Hepatocyte (in vitro differentiated cells): ENCODE results near the gene CACNA1C.

Source experiments
- EZH2 ChIP-seq: fragments of 200-600 bp; sonication (generic); IDR thresholded peaks from 2 replicates; pipeline ENCODE4 v1.6.1; 2016; ENCODE audit warnings: antibody characterized with exemption, mild to moderate bottlenecking, borderline replicate concordance
- TF ChIP-seq, protein P1 (sequence below): fragments of 200-600 bp; sonication (generic); IDR thresholded peaks from 2 replicates; pipeline ENCODE4 v1.5.1; 2016; ENCODE audit warnings: antibody characterized with exemption, mild to moderate bottlenecking; ENCODE audit not compliant: poor library complexity

DNA sequence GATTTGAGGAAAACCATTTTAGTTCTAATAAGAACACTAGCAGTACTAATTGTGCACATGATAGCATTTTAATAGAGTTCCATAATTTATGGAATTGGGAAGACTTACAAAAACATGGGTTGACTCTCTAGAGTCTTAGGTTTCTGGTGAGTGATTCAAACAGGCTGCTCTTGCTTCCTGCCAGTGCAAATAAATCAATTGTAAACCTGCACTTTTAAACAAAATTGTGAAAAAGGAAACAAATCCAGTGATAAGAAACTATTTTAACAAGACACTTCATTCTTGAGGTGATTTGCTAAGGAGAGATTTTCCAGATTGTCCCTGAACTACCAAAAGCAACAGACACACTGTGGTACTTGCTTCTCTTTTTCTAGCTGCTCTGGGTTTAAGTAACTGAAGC is 112.2 kb downstream of the CACNA1C start:
- TF ChIP-seq, protein P1, sequence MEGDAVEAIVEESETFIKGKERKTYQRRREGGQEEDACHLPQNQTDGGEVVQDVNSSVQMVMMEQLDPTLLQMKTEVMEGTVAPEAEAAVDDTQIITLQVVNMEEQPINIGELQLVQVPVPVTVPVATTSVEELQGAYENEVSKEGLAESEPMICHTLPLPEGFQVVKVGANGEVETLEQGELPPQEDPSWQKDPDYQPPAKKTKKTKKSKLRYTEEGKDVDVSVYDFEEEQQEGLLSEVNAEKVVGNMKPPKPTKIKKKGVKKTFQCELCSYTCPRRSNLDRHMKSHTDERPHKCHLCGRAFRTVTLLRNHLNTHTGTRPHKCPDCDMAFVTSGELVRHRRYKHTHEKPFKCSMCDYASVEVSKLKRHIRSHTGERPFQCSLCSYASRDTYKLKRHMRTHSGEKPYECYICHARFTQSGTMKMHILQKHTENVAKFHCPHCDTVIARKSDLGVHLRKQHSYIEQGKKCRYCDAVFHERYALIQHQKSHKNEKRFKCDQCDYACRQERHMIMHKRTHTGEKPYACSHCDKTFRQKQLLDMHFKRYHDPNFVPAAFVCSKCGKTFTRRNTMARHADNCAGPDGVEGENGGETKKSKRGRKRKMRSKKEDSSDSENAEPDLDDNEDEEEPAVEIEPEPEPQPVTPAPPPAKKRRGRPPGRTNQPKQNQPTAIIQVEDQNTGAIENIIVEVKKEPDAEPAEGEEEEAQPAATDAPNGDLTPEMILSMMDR: no peak
- no peak for TF ChIP-seq EZH2
